Measurements from ENCODE around the gene TMEM238L.

The TMEM238L gene

DNA sequence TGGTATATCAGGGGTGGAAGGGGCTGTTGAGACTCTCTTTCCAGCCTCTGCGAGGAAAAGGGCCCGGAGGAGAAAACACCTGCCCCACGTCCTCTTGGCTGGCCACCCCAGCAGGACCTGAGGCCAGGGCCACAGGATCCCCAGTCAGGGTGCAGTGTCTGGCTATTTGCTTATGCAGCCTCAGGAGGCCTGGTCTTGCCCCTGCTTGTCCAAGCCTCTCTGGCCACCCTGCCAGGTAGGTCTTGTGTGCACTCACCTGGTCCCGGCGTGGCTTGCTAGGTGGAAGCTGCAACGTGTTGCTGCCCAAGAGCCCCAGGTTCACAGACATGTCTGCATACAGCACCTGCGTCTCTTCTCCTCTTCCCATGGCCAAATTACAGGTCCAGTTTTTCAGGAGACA is 549 bp downstream of the TMEM238L start:
- no peak for DNase-seq

DNA sequence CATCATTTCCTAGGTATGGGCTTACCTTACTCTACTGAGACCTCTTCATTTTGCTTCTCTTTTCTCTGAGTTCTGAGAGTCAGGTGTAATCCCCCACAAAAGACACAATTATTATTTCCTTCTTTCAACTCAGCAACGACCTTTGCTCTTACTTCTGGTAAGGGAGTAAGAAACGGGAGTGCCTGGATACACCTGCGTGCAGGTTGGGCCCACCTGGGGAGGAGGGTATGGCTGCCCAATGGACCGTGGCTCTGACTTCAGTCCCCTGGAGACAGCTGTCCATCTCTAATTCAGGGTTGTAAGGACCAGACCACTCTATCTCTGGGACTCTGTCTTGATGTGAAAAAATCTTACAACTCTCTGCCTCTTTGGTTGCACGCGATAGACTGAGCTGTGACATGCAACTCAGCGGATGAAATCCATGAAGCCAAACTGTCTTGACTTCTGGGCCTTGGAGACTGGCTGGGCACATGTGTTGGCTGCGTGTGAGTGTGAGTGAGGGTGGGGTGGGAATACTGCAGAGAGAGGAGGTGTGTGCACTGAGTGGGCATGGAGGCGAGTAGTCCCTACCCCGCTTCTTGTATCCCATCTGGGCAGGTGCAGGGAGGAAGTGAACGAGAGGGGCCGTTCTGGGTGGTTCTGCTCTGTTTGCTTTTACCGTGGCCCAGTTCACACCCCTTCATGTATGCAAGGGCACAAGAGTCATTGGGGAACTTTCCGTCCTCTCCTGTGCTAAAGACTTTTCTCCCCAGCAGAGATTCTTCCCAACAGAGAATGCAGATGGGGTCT is 1.2 kb downstream of the TMEM238L start:
- DNase-seq, result no peak

DNA sequence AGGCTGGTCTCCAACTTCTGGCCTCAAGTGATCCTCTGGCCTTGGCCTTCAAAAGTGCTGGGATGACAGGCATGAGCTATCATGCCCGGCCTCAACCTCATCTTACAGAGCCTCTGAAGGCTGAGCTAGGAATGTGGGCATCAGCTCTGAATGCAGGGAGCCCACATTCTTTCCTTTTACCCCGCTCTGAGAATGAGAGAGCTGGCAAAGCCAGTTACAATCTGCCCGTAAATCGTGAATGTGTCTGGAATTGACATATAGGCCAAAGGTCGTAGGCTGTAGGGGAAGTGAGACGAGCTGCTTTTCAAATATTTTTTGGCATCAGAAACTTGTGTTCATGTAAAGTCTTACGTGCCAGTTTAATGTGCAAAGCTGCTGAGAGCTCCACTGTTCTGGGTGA is 4.5 kb downstream of the TMEM238L start:
- no peak for DNase-seq

DNA sequence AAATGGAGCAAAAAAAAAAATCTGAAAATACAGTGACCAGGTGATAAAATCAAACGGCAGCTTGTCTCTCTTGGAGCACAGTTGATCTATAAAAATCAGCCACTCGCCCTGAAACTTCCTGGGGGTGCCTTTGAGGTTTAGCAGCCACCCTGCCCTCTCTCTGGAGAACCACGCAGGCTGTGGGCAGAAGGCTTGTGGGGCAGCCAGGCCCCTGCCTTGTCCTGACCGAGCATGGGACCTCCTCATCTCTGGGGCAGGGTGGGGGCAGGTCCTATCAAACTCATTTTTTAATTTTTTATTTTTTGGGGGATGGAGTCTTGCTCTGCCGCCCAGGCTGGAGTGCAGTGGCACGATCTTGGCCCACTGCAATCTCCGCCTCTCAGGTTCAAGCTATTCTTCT is 5.0 kb downstream of the TMEM238L start:
- no peak for DNase-seq

DNA sequence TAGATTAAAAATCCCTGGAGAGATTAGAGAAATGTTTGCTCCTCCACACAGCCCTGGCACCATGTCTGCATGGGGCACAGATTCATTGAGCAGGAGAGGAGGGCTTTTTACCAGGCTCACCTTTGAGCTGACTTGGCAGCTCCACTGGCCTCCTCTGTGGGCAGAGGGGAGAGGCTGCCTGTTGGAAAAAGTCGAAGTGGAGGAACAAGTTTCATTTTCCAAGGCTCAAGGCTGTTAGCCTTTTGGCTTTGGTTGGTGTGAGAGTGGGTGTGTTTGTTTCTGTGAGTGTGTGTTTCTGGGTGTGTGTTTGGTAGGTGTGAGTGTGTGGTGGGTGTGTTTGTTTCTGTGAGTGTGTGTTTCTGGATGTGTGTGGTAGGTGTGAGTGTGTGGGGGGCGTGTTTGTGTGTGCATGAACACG is 5.6 kb downstream of the TMEM238L start:
- DNase-seq, result no peak

DNA sequence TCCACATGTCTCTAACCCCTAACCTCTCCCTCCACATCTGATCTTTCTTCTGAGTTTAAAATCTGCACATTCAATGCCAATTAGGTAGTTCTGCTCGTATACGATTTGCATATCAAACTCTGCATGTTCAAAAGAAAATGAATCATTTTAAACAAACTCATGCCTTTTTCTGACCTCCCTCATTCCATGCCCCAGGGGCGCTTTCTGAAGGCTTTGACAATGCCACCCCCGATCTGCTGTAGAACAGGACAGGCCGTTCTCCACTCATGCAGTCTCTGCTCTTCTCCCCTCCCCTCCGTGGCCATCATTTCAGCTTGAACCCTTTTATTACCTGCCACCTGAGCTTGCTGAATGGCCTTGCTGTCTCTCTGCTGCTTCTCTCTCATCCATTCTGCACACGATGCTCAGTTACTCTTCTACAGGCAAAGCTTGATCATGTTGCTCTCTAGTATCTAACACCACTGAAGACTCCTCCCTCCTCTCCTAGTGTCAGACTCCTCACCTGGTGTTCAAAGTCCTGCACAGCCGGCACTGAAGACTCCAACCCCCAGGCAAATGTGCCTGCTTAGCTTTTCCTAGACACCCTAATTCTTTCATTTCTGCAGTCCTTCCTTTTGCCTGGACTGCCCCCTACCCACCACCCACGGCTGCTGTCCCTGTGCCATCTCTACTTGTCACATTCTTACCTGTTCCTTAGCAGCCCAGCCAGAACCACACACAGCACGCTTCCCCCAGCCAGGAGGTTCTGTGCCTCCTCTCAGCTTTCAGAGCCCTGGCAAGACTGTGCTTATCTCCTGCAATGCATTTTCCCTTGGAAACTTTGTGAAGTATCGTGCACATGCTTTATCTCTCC is 6.2 kb downstream of the TMEM238L start:
- DNase-seq, result no peak

DNA sequence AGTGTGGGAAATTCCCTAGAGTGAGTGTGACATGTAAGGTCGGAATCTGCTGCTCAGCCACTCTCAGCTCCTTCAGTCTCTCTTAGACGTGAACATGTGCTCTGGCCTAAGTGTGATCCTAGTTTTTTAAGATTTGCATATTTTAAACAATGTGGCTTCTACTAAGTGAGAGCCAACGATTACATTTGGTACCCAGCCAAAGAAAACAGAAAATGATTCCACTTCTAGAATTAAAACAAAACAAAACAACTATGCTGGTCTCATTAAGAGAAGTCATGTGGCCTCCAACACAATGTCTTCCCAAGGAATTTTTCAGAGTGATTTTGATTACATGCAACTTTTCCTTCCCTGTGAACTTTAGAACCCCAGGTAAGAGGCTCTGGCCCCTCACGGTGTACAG is 10.1 kb downstream of the TMEM238L start:
- DNase-seq, result no peak

DNA sequence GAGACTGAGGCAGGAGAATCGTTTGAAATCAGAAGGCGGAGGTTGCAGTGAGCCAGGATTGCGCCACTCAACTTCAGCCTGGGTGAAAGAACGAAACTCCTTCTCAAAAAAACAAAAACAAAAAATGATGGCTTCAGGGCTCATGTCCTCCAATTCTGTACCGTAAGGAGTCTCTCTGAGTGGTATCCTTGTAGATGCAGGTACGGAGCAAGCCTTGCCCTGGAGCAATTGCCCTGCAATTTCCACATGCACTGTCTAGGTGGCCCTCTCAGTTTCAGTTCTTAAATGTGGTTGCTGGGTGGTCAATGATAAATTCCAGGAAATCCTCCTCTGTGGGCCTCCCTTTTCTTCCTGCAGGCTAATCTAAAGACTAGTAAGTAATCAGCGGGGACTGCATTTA is 10.6 kb downstream of the TMEM238L start:
- no peak for DNase-seq

DNA sequence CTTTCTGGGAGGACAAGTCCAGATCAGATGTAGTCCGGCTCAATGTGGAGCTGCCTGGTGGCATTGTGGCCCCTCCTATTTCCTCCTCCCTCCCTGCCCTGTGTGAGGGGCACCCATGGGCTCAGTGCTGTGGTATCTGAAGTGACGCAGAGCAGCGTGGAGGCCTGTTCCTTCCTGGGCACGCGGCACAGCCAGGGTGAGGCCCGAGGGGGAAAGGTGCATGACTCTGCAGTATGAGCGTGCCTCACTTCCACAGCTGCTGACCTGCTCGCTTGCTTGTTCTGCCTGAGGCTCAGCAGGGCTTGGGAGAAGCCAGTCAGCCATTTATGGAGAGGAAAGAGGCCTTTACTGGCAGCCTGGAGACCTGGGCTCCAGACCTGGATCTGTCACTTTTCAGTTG is 11.7 kb downstream of the TMEM238L start:
- no peak for DNase-seq

DNA sequence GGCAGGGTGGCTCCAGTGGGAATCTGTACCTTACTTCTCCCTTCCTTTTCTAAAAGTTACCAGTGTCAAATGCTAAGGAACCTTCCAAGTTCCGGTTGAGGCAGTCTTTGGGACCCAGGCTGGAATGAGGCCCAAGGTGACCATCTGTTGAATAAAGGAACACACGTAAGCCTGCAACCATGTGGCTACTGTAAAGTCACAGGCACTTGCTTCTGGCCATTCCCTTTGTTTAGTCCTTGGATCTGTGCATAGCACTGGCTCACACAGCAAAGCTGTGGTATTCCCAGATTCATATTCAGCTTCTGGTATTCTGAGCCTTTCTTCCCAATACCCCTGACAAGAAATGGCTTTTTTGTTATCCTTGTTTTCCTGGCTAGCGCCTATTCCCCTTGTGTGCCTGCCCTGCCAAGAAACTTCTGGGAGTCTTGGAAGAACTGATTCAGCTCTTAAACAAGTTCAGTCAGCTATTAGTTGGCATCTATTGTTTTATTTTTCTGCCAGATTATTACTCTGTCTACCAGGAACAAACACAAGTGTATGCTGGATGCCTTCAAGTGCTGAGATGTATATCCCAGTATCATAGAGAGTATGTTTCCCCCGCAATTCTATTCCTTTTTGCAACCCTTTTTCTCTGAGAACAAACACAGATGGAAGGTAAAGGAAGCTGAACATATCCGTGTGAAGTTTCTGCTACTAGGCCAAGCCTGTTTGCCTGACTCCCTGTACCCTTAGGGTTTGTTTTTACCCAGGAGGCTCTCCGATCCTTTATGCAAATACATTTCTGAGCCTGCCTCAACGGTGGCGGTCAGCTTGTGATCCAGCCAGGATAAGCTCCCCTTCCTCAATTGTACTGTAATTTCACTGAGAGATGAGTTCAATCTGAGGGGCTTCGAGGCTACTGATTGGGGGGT is 13.2 kb downstream of the TMEM238L start:
- no peak for DNase-seq

DNA sequence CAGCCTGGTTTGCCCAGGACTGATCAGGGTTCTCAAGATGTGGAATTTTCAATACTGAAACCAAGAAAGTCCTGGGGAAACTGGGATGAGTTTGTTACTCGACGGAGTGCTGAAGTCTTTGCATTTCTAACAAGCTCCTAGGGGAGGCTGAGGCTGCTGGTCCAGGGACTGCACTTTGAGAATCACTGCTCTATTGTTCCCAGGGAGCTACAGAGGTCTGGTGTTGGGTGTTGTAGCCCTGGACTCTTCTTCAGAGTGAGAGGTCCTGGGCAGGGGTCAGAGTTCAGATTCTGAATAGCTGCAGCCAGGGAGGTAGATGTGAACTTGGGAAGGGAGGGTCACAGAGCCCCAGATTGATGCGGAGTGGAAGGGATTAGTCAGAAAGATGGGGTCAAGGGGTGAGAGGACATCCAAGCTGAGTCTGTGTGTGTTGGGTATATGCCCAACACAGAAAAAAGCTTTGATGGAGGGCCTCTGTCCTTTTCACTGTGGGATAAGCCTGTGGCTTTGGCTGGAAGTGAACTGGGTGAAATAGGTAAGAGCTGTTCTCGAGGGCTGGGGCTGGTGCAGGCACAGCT is 14.1 kb downstream of the TMEM238L start:
- no peak for DNase-seq

DNA sequence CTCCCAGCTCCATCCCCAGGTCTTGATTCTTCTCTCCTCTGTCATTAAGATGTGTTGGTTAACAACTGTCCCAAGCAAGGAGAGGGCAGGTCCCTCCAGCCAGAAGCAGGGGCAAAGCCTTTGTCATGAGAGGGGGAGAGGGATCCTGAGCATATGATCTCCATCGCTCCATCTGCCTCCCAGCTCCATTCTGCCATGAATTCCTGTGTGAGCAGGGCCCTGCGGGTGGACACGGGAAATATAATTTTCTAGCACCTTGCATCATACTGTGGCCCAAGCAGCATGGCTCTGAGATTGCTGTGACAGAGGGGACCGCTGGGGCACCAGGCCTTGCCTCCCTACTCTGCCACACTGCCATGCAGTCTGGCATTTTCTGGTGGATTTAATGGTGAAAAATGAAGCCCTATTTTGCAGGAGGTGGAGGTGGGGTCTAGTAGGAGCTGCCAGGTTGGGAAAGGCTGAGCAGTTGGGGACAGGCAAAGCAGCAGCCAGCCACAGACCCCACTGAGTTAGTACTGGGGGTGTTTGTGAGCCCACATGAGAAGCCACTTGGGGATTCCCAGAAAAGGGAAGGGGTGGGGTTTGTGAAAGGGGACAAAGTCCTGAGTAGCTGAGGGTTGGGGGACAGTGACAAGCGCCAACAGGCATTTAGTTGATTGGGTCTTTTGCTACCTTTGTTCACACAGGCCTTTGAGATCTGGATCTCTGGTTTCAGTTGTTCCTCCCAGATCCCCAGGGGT is 16.4 kb downstream of the TMEM238L start:
- no peak for DNase-seq

DNA sequence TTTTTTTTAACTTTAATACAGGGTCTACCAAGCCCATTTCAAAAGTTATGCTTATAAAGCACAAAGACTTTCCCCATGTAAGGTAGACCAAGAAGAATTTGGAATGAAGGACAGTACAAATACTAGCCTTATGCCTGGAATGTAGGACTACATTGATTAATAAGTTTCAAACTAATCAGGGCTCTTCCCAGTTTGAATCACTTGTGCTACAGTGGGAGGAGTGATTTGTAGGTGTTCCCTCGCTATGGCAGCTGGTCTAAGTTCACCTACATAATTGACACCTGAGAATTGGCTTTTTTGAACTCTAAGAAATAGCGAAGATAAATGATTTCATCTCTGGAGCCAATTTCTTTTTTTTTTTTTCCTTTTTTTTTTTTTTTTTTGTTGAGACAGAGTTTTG is 18.6 kb downstream of the TMEM238L start:
- DNase-seq, result no peak

DNA sequence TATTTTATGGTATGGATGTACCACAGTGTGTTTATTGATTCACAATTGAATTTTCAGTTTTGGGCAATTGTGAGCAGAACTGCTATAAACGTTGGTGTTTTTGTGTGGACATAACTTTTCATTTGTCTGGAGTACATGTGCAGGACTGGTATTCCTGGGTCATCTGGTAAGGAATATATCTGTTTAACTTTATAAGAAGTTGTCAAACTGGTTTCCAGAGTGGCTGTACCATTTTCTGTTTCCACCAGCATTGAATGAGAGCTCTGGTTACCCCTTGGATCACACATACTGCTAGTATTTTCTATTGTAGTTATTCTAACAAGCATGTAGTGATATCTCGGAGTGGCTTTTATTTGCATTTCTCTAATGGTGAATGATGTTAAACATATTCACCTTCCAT is 24.3 kb downstream of the TMEM238L start:
- no peak for DNase-seq

DNA sequence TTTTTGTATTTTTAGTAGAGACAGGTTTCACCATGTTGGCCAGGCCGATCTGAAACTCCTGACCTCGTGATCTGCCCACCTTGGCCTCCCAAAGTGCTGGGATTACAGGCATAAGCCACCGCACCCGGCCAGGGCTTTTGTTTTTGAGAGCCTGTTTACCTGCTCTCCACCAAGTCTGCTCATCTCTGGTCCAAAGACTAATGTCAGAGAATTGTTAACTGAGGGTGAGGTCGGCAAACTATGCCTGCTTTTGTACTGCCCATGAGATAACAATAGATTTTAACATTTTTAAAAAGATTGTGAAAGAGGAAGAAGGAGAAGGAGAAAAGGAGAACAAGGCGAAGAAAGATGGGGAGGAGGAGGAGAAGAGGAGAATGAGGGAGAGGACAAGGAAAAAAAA is 26.0 kb downstream of the TMEM238L start:
- no peak for DNase-seq

DNA sequence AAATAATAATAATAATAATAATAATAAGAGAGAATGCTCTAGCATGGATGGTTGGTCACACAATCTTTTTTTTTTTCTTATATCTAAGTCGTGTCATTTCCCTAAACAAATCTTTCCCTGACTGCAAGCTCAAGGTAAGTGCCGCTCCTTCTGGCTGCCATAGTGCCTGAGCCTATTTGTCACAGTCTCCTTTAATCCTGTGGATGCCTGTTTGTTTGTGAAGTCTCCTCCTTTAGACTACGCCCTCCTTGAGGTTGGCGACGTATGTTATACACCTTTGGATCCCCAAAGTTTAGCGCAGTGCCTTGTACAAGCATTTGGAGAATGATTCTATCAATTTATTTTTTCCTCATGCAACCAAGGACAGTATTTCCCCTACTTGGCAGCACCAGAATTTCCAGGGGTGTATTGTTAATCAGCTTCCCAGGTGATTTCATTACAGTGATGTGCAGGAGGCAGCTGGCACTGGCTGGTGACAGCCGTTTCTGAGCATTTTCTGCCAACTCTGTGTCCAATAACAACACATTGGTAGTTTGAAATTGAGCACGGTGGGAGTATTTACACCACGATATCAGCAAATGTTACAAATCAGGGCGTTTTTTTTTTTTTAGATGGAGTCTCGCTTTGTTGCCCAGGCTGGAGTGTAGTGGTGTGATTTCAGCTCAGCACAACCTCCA is 26.6 kb downstream of the TMEM238L start:
- no peak for DNase-seq

DNA sequence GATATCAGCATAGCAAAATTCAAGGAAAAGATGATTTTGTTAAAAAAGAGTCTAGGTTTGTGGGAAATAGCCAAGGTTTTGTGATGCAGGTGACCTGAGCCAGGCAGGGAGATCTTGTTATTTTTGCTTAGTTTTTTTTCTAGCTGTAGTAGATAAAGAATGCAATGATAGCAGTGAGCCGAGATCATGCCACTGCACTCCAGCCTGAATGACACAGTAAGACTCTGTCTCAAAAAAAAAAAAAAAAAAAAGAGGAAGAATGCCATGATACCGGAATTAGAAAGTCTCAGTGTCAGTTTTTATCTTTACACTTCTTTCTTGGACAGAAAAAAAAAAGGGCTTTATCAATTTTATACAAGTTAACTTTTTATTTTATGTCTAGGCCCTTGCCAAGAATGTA is 27.5 kb downstream of the TMEM238L start:
- DNase-seq, result no peak

DNA sequence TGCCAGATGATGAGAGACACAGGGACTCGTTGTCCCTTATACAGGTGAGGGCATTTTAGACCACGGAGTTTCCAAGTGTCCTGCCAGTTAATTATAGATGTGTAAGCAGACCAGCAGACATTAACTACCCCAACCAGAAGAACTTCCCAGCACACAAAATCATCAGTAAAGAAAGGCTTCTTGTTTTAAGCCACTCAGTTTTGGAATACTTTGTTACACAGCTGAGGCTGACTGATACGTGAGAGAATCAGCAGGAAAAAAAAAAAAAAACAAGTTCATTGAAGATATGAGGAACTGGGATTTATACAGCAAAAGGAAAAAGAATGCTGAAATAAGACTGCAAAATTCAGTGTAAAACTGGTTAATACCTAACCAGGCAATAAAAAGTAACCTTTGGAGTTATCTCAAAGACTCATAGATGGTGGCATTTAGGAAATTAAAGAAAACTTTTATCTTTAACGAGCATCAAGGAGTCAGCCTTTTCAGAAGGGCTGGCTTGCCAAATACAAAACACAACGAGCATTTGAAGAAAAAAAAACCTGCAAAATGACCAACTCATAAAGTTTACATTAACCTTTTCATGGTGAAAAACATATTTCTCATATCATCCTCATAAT is 28.1 kb downstream of the TMEM238L start:
- DNase-seq, result no peak

DNA sequence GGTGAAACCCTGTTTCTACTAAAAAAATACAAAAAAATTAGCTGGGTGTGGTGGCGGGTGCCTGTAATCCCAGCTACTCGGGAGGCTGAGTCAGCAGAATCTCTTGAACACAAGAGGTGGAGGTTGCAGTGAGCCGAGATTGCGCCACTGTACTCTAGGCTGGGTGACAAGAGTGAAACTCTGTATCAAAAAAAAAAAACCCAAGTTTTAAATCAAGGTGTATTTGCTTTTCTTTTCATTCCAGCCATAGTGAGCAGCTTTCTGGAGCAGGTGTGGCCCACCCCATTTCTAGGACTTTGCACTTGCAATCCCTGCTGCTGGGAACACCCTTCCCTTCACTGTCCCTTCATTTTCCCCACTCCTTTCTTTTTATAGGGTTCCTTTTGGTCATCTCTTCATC is 28.8 kb downstream of the TMEM238L start:
- DNase-seq, result no peak

DNA sequence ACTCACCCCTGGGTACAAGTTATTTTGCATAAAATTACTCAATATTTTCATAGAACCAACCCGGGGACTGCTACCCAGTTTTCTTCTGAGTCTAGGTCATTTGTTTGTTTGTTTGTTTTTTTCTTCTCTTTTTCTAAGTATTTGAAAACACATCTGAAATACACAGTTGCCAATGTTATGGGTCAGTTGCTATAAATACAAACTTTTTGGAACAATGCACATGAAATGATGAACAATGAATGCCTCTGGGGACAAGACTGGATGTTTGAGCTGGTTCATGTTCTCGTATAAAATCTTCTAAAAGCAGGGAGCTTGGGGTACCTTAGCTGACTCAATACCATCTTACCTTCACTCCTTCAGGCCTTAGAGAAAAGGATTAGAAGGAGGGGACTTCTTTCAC is 30.5 kb downstream of the TMEM238L start:
- no peak for DNase-seq
